NCI-H1694 (cell line): Measurements from ENCODE around the gene CUL1.
"Not testable (repeated sequence)": the region's sequence is repeated elsewhere in the genome, so short reads cannot be mapped to it uniquely, and the experiment has no call there.

Experiments used
- DNase-seq: peaks from one replicate; lab custom pipeline; 2025; lab: John Stamatoyannopoulos, UW

The CUL1 gene

DNA sequence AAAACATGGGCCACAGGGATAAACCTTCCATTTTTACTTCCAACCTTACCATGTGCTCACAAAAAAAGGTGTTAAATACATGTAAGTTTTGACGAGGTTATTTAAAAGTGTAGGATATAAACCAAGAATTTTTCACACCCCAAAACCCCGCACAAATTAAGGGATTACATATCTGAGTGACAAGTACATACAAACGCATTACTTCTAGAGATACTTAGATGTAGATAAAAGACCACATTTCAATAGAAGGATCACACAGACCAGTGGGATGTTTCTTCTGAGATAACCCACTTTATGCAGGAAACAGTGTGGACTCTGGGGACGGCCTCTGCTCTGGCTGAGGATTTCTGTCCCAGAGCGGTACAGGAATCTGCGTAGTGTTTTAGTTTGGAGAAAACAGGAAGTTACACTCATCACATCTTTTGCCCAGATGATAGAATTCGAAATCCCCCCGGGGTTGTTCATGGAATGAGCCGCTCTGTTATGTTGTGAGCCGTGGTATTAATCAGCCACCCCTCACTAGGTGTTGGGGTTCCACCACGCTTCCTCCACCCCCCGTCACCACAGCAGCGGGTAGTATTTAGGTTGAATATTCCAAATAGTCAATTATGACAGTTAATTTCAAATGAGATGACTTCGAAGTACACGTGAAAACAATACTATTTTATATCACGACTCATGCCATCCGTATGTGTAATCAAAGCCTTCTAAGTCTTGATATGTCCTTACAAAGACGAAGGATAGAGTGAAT lies 1.3 kb upstream of the CUL1 start:
- DNase-seq, result no peak

DNA sequence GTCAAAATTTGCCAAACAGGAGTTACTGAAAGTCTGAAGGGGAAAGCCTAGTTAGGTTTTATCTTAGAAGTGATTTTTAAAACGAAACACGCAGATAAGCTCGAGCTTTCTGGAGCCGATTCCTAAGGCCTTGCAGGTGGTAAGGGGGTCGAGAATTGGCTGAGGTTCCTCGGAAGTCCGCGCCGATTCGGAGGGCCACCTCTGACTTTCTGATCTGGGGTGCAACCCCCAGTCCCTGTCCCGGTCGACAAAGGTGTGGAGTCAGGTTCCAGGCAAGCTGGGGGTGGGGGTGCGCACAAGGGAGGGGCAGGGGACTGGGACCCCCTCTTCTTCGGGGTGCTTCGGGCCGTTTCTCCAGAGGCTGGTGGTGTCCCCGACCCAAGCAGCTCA lies 701 bp upstream of the CUL1 start:
- no peak for DNase-seq

DNA sequence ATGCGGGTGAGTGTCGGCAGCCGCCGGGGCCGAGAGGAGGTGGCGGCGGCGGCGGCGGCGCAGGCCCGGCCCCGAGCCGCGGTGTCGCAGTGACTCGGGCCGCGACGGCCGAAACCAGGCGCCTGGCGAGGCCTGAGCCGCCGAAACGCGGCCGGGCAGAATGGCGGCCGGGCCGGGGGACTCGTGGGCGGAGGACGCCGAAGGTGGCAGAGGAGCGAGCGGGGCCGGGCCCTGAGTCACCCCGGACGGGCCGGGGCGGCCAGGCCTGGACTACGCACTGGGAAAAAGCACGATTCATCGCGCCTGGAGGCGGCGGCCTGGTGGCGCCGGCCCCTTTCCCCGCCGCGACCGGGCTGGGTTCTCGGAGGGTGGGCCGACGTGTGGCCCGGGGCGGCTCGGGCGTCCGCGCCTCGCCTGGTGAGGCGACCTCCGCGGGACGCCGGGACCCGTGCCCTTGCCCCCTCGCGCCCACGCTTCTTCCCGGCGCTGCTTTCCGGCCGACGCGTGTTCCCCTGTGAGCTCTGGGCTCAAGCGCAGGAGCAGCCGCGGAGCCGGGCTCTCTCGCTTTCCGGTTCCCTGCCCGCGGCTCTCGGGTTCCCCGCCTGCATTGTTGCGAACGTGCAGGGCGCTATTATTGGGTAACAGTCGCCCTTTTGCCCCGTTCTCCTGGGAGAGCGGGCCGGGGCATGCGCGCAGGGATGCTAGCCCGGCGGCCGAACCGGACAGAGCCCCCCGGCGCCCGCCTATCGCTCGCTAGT lies 500 bp downstream of the CUL1 start:
- DNase-seq, result no peak

DNA sequence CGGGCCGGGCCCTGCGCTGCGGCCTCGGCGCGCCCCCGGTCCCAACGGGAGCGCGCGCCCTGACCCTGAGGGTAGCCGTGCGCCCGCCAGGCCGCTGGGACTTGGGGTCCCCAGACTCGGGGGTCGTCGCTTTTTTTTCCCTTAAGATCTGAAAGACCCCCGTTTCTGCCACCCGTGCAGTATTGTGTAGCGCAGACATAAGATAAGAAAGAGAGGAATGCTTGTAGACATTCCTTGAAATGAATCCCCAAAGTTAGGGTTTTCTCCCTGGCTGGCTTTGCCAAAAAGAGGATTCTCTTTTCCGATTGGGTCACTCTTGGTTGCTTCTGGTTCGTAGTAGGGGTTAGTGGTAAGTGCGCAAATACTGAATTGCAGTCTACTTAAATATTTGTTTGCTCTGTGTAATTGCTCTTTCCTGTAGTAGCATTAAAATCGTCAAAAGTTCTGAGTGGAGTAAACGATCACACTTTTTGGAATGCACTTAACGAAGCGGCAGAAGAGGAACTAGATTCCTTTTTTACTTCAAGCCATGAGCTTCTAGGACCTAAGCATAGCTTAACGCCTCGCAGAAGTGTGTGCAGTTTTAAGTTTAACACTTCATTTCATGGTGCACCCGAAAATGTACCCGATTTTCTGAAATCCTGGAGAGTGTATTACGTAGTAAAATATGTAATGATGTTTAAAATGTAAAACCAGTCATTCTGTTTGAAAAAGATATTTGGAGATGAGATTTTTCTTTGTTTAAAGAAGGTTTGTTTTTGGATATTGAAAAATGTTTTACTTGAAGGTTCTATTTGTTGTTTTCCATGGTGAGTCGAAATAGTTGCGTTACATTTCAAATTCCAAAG lies 1.3 kb downstream of the CUL1 start:
- DNase-seq, result no peak

DNA sequence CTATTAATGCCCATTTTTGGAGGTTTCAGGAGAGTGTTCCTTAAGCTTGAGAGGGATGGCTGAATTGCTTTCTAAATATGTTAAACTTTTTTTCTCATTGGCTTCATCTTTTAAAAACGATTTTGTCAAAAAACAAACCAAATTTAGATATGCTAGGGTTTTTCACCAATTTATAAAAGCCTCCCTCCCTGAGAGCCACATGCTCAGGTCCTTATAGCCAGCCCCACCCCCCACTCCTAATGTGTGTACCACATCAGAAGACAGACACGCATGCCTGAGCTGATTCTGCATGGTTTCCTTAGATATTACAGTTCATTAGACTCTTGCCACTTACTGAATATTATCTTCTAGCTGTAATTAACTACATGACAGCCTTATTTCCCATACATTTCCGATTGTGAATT lies 2.0 kb downstream of the CUL1 start:
- DNase-seq, result no peak

DNA sequence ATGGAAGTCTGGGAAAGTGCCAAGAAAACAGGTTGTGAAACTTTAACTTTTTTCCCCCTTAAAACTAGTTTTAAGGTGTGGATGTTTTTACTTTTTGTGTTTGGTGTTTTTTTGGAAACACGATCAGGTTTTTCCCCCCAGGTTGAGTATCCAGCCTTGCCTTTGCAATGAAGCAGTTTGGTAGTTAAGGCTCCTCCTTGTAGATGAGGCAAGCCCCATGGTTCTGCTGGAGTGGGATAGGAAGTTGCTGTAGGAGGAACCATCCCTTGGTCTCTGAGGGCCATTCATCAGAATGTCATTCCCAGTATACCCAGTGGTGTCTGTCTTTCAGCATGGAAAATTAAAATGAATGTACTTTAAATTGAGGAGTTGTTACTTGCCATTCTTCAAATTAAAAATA lies 2.7 kb downstream of the CUL1 start:
- DNase-seq, result no peak

DNA sequence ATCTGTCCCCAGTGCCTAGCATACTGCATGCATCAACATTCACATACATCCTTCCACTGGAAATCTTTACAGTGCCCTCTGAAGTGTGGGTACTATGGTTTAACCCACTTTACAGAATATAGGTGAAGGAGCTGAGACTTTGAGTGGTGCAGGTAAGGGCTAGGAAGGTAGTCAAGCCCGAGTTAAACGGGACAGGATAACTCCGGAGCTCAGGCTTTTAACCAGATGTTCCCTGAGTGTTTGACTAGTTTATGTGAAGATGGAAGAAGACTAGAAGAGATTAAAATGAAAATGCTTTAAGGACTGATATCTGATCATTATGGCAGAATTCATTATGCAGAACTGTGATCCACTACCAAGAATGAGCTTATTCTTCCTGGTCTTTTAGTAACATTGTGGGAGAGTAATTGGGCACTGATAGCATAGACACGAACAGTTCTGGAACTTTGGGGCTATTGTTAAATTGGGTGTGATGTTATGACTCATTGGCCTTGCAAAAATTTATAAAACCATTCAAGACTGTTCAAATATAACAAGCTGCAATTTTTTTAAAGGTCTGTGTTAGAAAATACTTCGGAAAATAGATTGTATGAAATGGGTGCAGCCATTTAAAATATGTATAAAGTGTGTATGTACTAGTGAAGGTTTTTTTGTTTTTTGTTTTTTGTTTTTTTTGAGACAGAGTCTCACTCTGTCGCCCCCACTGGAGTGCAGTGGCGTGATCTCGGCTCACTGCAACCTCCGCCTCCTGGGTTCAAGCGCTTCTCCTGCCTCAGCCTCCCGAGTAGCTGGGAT lies 4.4 kb downstream of the CUL1 start:
- DNase-seq, result no peak

DNA sequence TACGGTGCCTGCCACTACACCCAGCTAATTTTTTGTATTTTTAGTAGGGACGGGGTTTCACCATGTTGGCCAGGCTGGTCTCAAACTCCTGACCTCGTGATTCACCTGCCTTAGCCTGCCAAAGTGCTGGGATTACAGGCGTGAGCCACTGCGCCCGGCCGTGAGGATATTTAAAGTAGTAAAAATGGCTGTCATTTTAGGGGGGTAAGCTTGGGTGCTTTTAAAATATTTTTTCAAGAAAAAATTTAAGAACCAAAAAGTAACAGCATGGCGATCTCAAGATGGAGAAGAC lies 4.9 kb downstream of the CUL1 start:
- DNase-seq, result not testable (repeated sequence)

DNA sequence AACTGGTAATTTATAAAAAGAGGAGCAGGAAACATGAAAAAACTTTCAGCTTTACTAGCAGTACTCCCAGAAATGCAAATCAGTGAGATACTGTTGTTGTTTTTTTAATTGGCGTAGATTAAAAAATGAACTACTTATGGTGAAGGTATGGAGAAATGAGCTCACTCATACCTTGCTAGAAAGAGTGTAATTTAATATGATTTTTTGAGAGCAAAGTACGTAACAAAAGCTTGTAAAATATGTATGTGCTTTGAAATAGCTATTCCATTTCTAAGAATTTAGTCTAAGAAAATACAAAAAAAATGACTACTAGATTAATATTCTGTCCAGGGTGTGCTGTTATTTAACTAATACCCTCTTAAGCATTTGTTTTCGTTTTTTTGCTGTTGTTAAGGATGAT lies 5.5 kb downstream of the CUL1 start:
- no peak for DNase-seq

DNA sequence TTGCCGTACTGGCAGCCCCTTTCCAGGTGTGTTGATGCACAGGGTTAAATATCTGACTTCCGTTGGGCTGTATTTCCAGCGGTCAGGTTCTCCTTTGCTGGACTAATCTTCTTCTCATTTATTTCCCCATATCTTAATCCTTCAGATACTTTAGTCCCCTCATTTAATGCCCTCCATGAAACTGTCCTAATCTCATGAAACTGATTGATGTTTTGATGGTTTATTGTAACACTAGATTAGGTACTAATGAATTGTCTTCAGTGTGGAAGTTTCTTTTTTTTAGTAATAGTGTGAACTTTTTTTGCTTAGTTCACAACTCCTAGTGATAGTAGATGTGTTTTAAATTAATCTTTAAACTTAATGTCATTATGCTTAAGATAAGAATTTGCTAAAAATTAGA lies 6.3 kb downstream of the CUL1 start:
- DNase-seq, result no peak

DNA sequence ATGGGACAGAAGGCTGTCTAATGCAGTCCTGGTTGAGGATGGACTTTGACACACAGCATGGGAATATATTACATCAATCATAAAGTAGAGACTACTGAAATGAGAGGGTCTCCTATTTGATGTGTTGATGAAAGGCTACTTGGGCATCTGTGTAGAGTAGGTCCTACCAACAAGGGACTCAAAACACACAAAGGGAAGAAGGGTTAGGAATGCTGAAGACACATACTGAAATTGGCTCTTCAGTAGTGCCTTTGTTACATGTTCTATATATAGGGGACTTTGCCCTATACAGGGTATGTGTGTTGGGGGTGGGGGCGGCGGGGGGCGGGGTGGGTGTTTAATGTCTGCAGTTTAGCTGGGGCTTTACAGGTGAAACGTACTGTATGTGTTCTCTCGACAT lies 7.7 kb downstream of the CUL1 start:
- DNase-seq, result no peak

DNA sequence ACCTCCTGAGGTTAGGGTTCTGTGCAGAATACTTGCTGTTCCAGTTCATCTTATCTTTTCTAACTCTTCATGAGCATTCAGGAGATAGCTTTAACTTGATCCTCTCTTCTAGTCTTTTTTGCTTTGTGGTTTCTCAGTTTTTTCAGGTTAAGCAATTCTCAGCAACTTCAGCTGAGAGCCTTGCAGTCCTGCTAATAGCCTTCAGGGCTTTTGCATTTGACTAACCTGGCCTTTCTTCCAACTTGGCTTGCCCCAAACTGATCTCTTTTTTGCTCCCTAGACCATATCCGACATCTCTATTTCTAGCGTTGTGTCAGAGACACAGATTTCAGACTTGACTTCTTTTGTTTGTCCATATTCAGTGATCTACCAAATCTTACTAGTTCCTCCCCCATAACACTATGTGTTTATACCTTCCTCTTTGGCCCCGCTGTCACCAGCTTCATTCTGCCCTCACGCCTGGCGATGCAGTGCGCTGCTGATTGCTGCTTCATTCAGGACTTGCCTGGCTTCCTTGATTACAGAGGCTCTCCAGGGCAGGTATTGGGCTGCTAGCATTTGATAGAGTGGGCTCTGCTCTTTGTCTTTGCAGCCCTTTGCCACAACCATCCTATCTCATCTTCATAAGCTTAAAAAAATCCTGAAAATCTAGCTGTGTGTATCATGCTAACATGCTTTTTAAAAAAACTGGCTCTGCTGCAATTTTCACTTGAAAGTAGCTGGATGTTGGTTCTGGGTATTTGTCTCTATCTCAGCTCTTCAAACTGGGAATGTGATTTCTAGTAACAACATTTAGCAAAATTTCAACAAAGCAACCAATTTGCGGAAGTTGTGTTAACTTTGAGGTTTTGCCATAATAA lies 9.6 kb downstream of the CUL1 start:
- DNase-seq, result no peak

DNA sequence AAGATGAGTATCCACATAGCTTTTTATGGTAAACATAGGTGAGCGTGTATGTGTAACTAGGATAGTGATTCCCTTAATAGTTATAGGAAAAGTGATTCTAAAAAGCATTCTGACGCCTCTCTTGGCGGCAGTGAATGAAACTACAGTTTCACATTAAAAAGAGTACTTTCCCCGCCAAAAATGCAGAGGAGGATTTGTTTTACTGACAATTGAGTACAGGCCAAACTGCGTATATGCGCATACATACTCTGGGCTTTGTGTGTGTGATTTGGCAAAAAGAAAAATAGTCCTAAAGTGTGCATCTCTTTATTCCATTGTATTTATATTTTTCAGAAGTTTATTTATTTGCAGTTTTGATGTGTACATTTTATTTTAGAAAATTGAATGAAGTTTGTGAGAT lies 10.3 kb downstream of the CUL1 start:
- DNase-seq, result no peak

DNA sequence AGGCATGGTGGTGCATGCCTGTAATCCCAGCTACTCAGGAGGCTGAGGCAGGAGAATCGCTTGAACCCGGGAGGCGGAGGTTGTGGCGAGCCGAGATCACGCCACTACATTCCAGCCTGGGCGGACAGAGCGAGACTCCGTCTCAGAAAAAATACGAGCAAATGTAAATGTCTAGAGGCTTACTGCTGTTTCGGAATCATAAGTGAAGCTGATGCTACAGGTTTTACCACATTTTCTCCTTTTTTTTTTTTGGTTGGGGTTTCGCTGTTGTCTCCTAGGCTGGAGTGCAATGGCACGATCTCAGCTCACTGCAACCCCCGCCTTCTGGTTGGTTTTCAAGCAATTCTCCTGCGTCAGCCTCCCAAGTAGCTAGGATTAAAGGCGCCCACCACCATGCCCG lies 11.7 kb downstream of the CUL1 start:
- not testable (repeated sequence) for DNase-seq

DNA sequence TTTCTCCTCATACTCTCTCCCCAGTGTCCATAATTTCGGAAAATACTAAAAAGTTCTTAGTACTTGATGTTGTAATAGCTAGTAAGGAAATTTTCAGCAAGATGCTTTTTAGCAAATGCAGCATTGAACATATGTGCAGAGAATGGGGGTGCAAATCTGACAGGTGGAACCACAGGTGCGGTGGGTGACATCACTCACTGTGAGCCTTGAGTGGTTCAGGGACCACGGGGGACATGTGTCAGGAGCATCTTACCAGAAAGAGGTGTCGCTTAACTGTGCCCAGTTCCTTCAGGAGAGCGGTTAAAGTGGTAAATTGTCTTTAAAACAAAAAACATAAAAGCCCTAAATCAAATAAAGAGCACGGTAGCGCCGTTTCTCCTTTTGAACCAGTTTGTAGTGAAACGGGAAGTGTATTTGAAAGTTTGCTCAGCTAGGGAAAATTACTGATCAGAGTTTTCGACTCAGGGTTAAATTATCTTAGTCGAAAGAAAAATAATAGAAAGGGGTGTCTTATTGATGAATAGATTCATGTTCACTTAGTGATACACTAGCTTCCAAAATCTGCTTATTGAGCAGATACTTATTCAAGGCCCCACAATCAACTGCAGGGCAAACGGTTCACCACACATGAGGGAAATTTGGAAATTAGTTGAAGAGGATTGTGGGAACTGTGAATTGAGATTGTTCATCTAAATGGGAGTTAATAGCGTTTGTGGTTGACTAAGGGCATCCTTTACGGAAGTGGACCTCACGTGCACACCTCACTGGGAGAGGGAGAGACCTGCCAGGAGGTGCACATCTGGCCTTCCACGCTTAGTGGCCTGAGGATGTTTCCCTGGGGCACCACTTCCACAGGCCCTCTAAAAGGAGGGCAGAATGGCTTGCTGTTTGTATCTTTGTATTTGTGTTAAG lies 12.7 kb downstream of the CUL1 start:
- no peak for DNase-seq

DNA sequence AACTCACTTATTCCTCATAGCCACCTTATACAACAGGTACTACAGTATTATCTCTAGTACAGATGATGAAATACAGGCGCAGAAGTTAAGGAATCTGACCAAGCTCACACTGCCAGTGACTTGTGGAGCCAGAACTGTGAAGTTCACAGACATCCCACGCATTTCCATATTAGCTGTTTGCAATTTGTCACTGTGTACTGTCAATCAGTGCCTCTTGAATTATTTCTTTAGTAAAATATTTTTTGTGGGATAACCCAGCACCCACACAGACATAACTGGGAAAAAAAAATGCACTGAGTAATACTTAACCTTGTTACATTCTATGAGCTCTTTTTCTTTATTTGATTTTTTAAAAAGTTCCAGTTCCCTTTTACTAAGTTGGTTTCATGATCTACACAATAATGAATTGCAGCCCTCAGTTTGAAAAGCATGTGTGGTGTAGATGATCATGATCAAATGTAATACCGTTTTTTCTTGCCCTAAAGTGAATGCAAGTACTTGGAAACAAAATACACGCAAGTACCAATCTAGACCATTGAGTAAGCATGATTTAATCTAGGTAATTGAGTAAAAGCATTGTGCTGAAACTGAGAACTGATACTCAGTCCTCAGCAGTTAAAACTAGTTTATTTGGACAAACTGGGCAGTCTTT lies 14.1 kb downstream of the CUL1 start:
- no peak for DNase-seq

DNA sequence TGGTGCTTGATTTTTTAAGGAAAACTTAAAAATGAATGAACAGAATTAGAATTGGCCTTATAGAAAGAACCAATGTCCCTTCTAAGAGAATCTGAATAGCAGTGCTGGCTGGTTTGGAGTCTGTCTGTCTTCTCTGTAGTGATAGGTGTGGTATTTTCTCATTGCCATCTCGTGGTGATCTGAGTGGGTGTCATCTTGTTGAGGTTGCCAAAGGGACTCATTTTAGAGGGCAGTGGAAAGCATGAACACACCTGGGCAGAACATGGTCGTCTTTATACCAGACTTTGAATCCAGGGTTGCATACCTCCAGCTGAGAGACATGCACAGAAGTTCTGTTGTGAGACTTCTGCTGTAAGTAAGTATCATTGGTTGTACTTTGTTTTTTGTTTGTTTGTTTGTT lies 15.8 kb downstream of the CUL1 start:
- no peak for DNase-seq

DNA sequence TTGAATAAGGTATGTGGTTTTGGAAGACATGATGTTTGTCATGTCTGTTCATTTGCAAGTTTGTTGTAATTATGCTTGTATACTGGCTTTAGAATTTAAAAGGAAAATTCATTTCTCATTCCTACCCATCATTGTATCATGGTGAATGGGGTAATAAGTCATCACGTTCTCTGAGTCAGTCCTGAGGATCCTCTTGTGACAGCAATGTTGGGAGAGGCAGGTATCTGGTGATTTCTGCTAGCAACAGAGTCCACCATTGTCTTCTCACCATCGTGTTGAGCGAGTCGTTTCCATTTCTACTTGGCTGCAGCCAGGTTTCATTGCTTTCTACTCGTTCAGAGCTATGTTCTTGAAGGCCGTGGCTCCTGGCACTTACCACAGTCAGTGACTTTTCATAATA lies 16.3 kb downstream of the CUL1 start:
- no peak for DNase-seq

DNA sequence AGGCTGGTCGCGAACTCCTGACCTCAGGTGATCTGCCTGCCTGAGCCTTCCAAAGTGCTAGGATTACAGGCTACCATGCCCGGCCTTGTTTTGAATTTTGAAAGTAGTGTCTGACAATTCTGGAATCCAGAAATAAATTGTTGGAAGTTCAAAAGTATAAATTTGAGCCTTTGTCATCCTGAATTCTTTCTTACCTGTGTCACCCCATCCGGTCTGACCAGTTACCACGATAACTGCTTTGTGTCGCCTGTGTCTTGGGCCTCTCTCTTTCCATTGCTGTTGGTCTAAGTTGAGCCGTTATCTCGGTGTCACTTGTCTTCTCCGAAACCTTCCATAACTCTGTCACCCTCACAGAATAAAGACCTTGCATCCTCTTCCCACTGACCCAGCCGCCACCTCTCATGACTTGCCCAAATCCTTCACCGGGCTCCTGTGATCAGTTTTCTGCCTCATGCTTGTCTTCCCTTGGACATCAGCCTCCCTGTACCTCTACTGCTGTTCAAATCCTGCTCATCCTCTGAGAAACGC lies 18.6 kb downstream of the CUL1 start:
- DNase-seq, result no peak
